NT2/D1 (cell line): ENCODE results near the gene RASL10B.

Source experiments
- DNase-seq: peaks from one replicate; pipeline ENCODE4 v3.0.0-alpha.2; 2011; ENCODE audit warnings: low read depth, low spot score
- H3K27me3 ChIP-seq: 2 replicates; pipeline ENCODE4 v1.6.0; 2011; ENCODE audit warnings: mild to moderate bottlenecking; ENCODE audit not compliant: insufficient read length, insufficient read depth
- H3K36me3 ChIP-seq: 2 replicates; pipeline ENCODE4 v1.6.1; 2011; ENCODE audit warnings: mild to moderate bottlenecking, low read length, mixed read lengths; ENCODE audit not compliant: insufficient read depth, insufficient read length
- H3K4me1 ChIP-seq: 2 replicates; pipeline ENCODE4 v1.5.1; 2011; ENCODE audit not compliant: insufficient read depth, insufficient read length
- H3K4me3 ChIP-seq: 2 replicates; pipeline ENCODE4 v1.5.1; 2011; ENCODE audit warnings: low read depth; ENCODE audit not compliant: insufficient read length
- H3K9ac ChIP-seq: 2 replicates; pipeline ENCODE4 v1.6.0; 2011; ENCODE audit warnings: low read depth; ENCODE audit not compliant: insufficient read length
- H3K9me3 ChIP-seq: 2 replicates; pipeline ENCODE4 v1.5.1; 2011; ENCODE audit warnings: mild to moderate bottlenecking, low read length; ENCODE audit not compliant: insufficient read depth
- SUZ12 ChIP-seq: IDR thresholded peaks from 2 replicates; pipeline ENCODE4 v1.6.1; 2011; ENCODE audit not compliant: insufficient read length, insufficient read depth; ENCODE audit errors: extremely low read depth
- YY1 ChIP-seq: IDR thresholded peaks from 2 replicates; pipeline ENCODE4 v1.6.1; 2011; ENCODE audit not compliant: insufficient read length, insufficient read depth
- ZNF274 ChIP-seq: IDR thresholded peaks from 2 replicates; pipeline ENCODE4 v1.6.1; 2011; ENCODE audit warnings: mild to moderate bottlenecking, low read depth, low read length

RASL10B gene

GRCh38 chr17:35731239-35731916 is at the start of gene RASL10B:
RASL10B (plus strand) TSS chr17:35731639; CDS start chr17:35735185, 3,546 bp downstream.
- Histone ChIP-seq H3K9ac (peak within 1 kb of the TSS; percentile 85), H3K4me1 (peaks cover 15% of the 10 kb centered on the region), H3K36me3 (peaks cover 33% of the 10 kb centered on the region), H3K27me3 (no peaks in the 10 kb centered on the region), H3K9me3 (no peaks in the 10 kb centered on the region), H3K4me3 (peak within 1 kb of the TSS; percentile 74)
- TF ChIP-seq ZNF274 (no peak), YY1 (no peak), SUZ12 (no peak)
- DNase-seq: no peak

GRCh38 chr17:35683591-35683990 is 47.8 kb upstream of the RASL10B start:
- no peak for TF ChIP-seq SUZ12
- TF ChIP-seq ZNF274: no peak
- no peak for TF ChIP-seq YY1
- H3K36me3 ChIP-seq: peaks cover 33% of the 10 kb centered on the region

DNA sequence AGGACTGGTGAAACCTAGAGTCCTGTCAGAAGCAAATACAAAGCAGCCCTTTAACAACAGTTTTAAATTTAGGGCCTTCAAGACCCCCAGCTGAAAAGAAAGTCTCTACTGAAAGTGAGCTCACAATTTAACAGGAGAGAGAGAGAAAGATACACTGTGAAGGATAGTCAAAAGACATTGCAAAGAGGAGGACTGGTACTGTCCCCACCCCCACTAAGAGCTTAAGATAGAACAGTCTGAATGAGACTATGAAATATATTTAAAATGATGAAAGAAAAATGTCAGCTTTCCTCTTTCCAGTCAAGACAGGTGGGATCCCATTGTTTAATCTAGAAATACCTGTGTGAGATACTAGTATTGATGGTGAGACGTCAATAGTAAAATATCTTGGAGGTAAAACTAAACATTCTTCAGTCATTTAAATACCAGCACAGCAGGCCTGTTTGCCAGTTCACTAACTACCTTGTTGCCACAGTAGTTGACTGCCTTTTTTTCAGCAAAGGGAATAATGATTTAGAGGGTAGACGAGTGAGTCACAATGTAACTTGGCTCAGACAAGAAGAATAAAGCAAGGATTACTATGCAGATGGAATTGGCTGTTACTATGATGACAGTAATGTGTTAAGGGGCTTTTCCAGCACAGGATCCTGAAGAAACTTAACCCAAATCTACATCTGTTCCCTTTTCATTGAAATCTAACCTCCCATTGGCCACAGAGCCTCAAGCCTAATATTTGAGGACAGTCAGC is 47.2 kb upstream of the RASL10B start:
- peak; percentile 70 for DNase-seq
- peaks cover 37% of the 10 kb centered on the region for H3K36me3 ChIP-seq
- no peaks in the 10 kb centered on the region for H3K4me1 ChIP-seq
- no peaks in the 10 kb centered on the region for H3K9me3 ChIP-seq
- no peak overlapping the region for H3K9ac ChIP-seq
- no peaks in the 10 kb centered on the region for H3K27me3 ChIP-seq
- no peak for TF ChIP-seq ZNF274
- no peak for TF ChIP-seq SUZ12
- TF ChIP-seq YY1: no peak
- H3K4me3 ChIP-seq: no peak overlapping the region

More at GRCh38 chr17:35683591-35683990, 47.8 kb upstream of the RASL10B start:
- Histone ChIP-seq H3K4me1 (no peaks in the 10 kb centered on the region), H3K4me3 (no peak overlapping the region), H3K27me3 (no peaks in the 10 kb centered on the region), H3K9ac (no peak overlapping the region), H3K9me3 (no peaks in the 10 kb centered on the region)
- DNase-seq: no peak

DNA sequence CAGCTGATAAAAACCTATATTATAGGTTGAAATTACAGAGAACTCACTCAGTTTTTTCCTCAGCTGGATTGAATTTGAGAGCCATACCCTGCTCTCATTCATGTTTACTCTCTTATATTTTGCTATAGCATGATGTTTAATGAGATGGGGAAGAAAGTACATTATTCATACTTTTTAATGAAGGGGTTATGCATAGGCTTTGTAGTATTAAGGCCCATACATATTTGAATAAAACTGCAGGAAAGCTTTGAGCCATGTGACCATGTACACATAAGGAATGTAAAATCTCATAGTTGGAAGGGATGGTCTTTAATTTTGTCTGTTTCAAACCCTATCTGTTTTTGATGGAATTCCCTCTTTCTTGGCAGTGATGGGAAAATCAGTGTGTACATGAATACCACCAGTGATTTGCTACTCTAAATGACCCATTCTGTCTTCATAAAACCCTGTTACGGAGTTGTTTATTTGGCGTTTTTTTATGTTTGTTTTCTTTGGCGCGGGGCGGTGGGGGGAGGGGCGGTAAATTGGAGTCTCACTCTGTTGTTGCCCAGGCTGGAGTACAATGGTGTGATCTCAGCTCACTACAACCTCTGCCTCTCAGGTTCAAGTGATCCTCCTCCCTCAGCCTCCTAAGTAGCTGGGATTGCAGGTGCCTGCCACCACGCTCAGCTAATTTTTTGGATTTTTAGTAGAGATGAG is 38.8 kb upstream of the RASL10B start:
- H3K27me3 ChIP-seq: no peaks in the 10 kb centered on the region
- H3K36me3 ChIP-seq: peaks cover 57% of the 10 kb centered on the region
- TF ChIP-seq YY1: no peak
- no peak for TF ChIP-seq SUZ12
- no peak for TF ChIP-seq ZNF274
- no peak overlapping the region for H3K4me3 ChIP-seq
- no peaks in the 10 kb centered on the region for H3K9me3 ChIP-seq
- no peak for DNase-seq
- H3K9ac ChIP-seq: no peak overlapping the region
- peaks cover 2% of the 10 kb centered on the region for H3K4me1 ChIP-seq

- H3K9ac ChIP-seq: no peak overlapping the region
- H3K4me1 ChIP-seq: peaks cover 2% of the 10 kb centered on the region
- no peaks in the 10 kb centered on the region for H3K9me3 ChIP-seq
- peaks cover 57% of the 10 kb centered on the region for H3K36me3 ChIP-seq
- DNase-seq: no peak
- no peak overlapping the region for H3K4me3 ChIP-seq
- TF ChIP-seq ZNF274: no peak
- TF ChIP-seq SUZ12: no peak
- TF ChIP-seq YY1: no peak
- H3K27me3 ChIP-seq: no peaks in the 10 kb centered on the region
Observed at GRCh38 chr17:35693662-35694061, 37.8 kb upstream of the RASL10B start.

- TF ChIP-seq ZNF274: no peak
- no peak for TF ChIP-seq YY1
- TF ChIP-seq SUZ12: no peak
- H3K4me1 ChIP-seq: peaks cover 2% of the 10 kb centered on the region
- H3K4me3 ChIP-seq: no peak overlapping the region
- DNase-seq: no peak
- H3K27me3 ChIP-seq: no peaks in the 10 kb centered on the region
- H3K36me3 ChIP-seq: peaks cover 58% of the 10 kb centered on the region
- H3K9me3 ChIP-seq: no peaks in the 10 kb centered on the region
- no peak overlapping the region for H3K9ac ChIP-seq
Observed at GRCh38 chr17:35694906-35695305, 36.5 kb upstream of the RASL10B start.

- Histone ChIP-seq H3K27me3 (no peaks in the 10 kb centered on the region), H3K9ac (no peak overlapping the region), H3K4me1 (peaks cover 2% of the 10 kb centered on the region), H3K36me3 (peaks cover 60% of the 10 kb centered on the region), H3K9me3 (no peaks in the 10 kb centered on the region), H3K4me3 (no peak overlapping the region)
- no peak for TF ChIP-seq ZNF274
- no peak for TF ChIP-seq YY1
- no peak for TF ChIP-seq SUZ12
- DNase-seq: no peak
Observed at GRCh38 chr17:35695613-35696012, 35.8 kb upstream of the RASL10B start.
